ENCODE results near the gene MRPS23. TPM values are rescaled to one million over a fixed set of nuclear protein-coding genes. Genes with fewer than 3 reads are reported as not detected.

The MRPS23 gene
- total and polyA plus RNA-seq, 2 of the 13 experiments (the other 11 are each of a cell fraction or from before 2014, with no cell fraction given) = 63.2 to 181 TPM

DNA sequence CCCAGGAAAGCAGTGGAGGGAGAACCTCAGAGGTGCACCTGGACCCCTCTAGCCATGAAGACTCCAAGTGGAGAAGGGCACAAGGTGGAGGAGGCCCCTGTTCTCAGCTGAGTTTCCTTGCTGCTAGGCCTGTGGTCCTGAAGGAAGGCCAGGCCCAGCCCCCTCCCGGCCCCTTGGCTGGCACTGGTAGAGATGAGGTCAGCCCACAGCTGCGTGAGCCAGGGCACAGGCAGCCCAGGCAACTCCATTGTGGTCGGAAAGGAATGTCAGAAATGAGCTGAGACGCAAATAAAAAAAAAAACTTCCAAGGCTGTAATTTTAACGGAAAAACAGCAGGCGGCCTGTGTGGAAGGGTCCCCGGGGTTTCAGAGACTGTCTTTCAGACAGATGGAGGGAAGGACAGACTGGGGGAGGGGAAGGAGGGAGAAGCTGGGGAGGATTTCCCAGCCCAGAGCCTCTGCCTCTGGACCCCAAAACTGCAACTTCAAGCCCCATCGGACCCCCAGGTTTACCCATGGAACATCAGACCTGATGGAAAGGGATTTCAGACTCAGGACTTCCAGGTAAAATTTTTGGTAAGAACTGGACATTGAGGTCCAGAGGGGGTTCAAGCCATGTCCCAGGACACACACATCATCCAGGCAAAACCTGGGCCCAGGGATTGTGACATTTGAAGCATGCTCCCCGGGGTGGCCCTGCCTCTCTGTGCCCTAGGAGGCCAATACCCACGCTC is 25.6 kb upstream of the MRPS23 start (continued):
- TF ChIP-seq SNAPC4 (CRISPR knock-in tag; IDR thresholded peaks at IDR 0.05) = no peak
- 0 out of 2 replicates have a peak, but pooled peaks have one; percentile 39 for TF ChIP-seq ZNF639 (CRISPR knock-in tag; conservative IDR thresholded peaks at IDR 0.05)
- no peak for TF ChIP-seq ZNF850 (CRISPR knock-in tag; conservative IDR thresholded peaks at IDR 0.05)
- peak; percentile 37; the same call in 1 of the 2 replicates for TF ChIP-seq ARNT2 (CRISPR knock-in tag; IDR thresholded peaks at IDR 0.05; ENCODE audit: low read depth)
- TF ChIP-seq ZNF460 (CRISPR knock-in tag; IDR thresholded peaks at IDR 0.05; ENCODE audit: borderline replicate concordance) = no peak
- no peak; the same call in 1 of the 2 replicates for TF ChIP-seq ZNF614 (CRISPR knock-in tag; IDR thresholded peaks at IDR 0.05; ENCODE audit: borderline replicate concordance)
- TF ChIP-seq ZBED4 (CRISPR knock-in tag; IDR thresholded peaks at IDR 0.05; ENCODE audit: borderline replicate concordance) = no peak; the same call in 1 of the 2 replicates
- no peak for TF ChIP-seq MBD4 (IDR thresholded peaks at IDR 0.05; ENCODE audit: borderline replicate concordance, low read length)
- peak; percentile 65; the same call in 1 of the 2 replicates for TF ChIP-seq IRF2 (CRISPR knock-in tag; IDR thresholded peaks at IDR 0.05)
- TF ChIP-seq NR1H2 (CRISPR knock-in tag; IDR thresholded peaks at IDR 0.05; ENCODE audit: borderline replicate concordance, low read depth) = no peak
- no peak for TF ChIP-seq RORA (CRISPR knock-in tag; IDR thresholded peaks at IDR 0.05)
- TF ChIP-seq, protein P1, sequence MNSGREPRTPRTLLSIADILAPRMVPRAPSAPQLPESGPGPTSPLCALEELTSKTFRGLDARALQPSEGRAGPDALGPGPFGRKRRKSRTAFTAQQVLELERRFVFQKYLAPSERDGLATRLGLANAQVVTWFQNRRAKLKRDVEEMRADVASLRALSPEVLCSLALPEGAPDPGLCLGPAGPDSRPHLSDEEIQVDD (CRISPR knock-in tag; IDR thresholded peaks at IDR 0.05; ENCODE audit: borderline replicate concordance) = no peak
- TF ChIP-seq YEATS2 (CRISPR knock-in tag; IDR thresholded peaks at IDR 0.05; ENCODE audit: borderline replicate concordance) = peak; percentile 42; the same call in 1 of the 2 replicates
- no peak for TF ChIP-seq ZSCAN25 (CRISPR knock-in tag; IDR thresholded peaks at IDR 0.05)
- no peak for TF ChIP-seq ZNF841 (CRISPR knock-in tag; IDR thresholded peaks at IDR 0.05; ENCODE audit: borderline replicate concordance)
- no peak for TF ChIP-seq HHEX (CRISPR knock-in tag; IDR thresholded peaks at IDR 0.05)

Measured in HepG2 (cell line).